ENCODE data around the gene ATF7IP2.

Gene ATF7IP2

DNA sequence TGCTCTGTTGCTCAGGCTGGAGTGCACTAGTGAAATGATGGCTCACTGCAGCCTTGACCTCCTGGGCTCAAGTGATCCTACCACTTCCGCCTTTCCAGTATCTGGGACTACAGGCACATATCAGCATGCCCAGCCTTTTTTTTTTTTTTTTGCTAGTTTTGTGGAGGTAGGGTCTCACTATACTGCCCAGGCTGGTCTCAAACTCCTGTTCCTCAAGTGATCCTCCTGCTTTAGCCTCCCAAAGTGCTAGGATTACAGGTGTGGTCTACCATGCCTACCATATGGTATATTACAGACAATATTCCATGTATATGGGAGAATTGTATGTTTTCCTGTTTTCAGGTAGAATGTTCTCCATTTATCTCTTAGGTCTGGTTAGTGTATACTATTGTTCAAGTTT is 12.3 kb upstream of the ATF7IP2 start:
- Histone ChIP-seq H2AFZ (ENCODE audit: low read length) (no peak overlapping the region), H3K79me2 (ENCODE audit: insufficient read depth, low read length) (no peaks in the 10 kb centered on the region), H3K9me3 (ENCODE audit: insufficient read depth, low read depth, low read length) (no peaks in the 10 kb centered on the region), H4K20me1 (ENCODE audit: insufficient read depth, low read length, poor library complexity, severe bottlenecking) (no peaks in the 10 kb centered on the region), H3K9me2 (replicated peaks; ENCODE audit: low read depth, low read length) (no peaks in the 10 kb centered on the region), H3K9ac (ENCODE audit: low read depth, low read length, poor library complexity, severe bottlenecking) (no peak overlapping the region), H3K4me3 (ENCODE audit: low read length, poor library complexity, severe bottlenecking) (no peak overlapping the region), H3K4me1 (ENCODE audit: insufficient read depth, low read length, poor library complexity, severe bottlenecking) (no peaks in the 10 kb centered on the region), H3K4me2 (ENCODE audit: low read depth, low read length, poor library complexity, severe bottlenecking) (no peak overlapping the region), H3F3A (ENCODE audit: low read depth) (no peaks in the 10 kb centered on the region), H3K36me3 (ENCODE audit: insufficient read depth, low read length) (no peaks in the 10 kb centered on the region), H3K27me3 (ENCODE audit: insufficient read depth, low read length, poor library complexity, severe bottlenecking) (no peaks in the 10 kb centered on the region)
- TF ChIP-seq EZH2phosphoT487 (IDR thresholded peaks at IDR 0.05; ENCODE audit: borderline replicate concordance) = no peak
- TF ChIP-seq, protein P1, sequence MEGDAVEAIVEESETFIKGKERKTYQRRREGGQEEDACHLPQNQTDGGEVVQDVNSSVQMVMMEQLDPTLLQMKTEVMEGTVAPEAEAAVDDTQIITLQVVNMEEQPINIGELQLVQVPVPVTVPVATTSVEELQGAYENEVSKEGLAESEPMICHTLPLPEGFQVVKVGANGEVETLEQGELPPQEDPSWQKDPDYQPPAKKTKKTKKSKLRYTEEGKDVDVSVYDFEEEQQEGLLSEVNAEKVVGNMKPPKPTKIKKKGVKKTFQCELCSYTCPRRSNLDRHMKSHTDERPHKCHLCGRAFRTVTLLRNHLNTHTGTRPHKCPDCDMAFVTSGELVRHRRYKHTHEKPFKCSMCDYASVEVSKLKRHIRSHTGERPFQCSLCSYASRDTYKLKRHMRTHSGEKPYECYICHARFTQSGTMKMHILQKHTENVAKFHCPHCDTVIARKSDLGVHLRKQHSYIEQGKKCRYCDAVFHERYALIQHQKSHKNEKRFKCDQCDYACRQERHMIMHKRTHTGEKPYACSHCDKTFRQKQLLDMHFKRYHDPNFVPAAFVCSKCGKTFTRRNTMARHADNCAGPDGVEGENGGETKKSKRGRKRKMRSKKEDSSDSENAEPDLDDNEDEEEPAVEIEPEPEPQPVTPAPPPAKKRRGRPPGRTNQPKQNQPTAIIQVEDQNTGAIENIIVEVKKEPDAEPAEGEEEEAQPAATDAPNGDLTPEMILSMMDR (conservative IDR thresholded peaks at IDR 0.05; ENCODE audit: low read length) = no peak

DNA sequence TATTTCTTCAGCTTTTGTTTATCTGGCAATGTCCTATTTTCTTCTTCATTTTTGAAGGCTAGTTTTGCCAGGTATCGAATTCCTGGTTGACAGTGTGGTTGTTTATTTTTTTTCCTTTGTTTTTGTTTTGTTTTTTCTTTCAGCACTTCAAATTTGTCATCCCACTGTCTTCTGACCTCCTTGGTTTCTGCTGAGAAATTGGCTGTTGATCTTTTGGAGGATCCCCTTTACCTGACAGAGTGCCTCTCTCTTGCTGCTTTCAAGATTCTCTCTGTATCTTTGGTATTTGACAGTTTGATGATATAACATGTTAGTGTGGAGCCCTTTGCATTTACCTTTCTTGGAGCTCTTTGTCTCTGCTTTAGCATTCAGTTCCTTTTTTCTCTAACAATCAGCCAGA is 9.6 kb upstream of the ATF7IP2 start:
- Histone ChIP-seq H3K36me3 (ENCODE audit: insufficient read depth, low read length) (no peaks in the 10 kb centered on the region), H2AFZ (ENCODE audit: low read length) (no peak overlapping the region), H3K4me1 (ENCODE audit: insufficient read depth, low read length, poor library complexity, severe bottlenecking) (no peaks in the 10 kb centered on the region), H4K20me1 (ENCODE audit: insufficient read depth, low read length, poor library complexity, severe bottlenecking) (no peaks in the 10 kb centered on the region), H3K4me2 (ENCODE audit: low read depth, low read length, poor library complexity, severe bottlenecking) (no peak overlapping the region), H3K9me3 (ENCODE audit: insufficient read depth, low read depth, low read length) (no peaks in the 10 kb centered on the region), H3K79me2 (ENCODE audit: insufficient read depth, low read length) (no peaks in the 10 kb centered on the region), H3F3A (ENCODE audit: low read depth) (no peaks in the 10 kb centered on the region), H3K27me3 (ENCODE audit: insufficient read depth, low read length, poor library complexity, severe bottlenecking) (no peaks in the 10 kb centered on the region), H3K9ac (ENCODE audit: low read depth, low read length, poor library complexity, severe bottlenecking) (no peak overlapping the region), H3K9me2 (replicated peaks; ENCODE audit: low read depth, low read length) (no peaks in the 10 kb centered on the region), H3K4me3 (ENCODE audit: low read length, poor library complexity, severe bottlenecking) (no peak overlapping the region)
- TF ChIP-seq EZH2phosphoT487 (IDR thresholded peaks at IDR 0.05; ENCODE audit: borderline replicate concordance) = no peak
- TF ChIP-seq, protein P1 (conservative IDR thresholded peaks at IDR 0.05; ENCODE audit: low read length) = no peak

DNA sequence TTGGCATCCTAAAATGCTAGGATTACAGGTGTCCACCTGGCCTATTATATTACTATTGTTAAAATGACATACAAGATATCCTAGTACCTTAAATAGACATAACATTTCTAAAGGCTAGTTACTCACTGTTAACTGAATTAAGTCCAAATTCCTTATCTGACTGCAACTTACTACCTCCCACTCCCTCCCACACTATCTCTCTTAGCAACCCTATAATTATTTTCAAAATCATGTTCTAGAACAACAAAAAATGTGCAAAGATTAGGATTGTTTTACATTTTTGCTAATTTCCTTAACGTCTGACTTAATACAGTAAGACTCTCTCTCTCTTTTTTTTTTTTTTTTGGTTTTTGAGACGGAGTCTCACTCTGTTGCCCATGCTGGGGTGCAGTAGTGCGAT is 2.2 kb upstream of the ATF7IP2 start:
- Histone ChIP-seq H3K9me2 (replicated peaks; ENCODE audit: low read depth, low read length) (no peaks in the 10 kb centered on the region), H3K27me3 (ENCODE audit: insufficient read depth, low read length, poor library complexity, severe bottlenecking) (no peaks in the 10 kb centered on the region), H3F3A (ENCODE audit: low read depth) (no peaks in the 10 kb centered on the region), H3K4me3 (ENCODE audit: low read length, poor library complexity, severe bottlenecking) (no peak overlapping the region), H2AFZ (ENCODE audit: low read length) (no peak overlapping the region), H3K79me2 (ENCODE audit: insufficient read depth, low read length) (peaks cover 23% of the 10 kb centered on the region), H3K4me2 (ENCODE audit: low read depth, low read length, poor library complexity, severe bottlenecking) (no peak overlapping the region), H3K9me3 (ENCODE audit: insufficient read depth, low read depth, low read length) (no peaks in the 10 kb centered on the region), H4K20me1 (ENCODE audit: insufficient read depth, low read length, poor library complexity, severe bottlenecking) (peaks cover 11% of the 10 kb centered on the region), H3K36me3 (ENCODE audit: insufficient read depth, low read length) (no peaks in the 10 kb centered on the region), H3K4me1 (ENCODE audit: insufficient read depth, low read length, poor library complexity, severe bottlenecking) (peaks cover 4% of the 10 kb centered on the region), H3K9ac (ENCODE audit: low read depth, low read length, poor library complexity, severe bottlenecking) (no peak overlapping the region)
- no peak for TF ChIP-seq EZH2phosphoT487 (IDR thresholded peaks at IDR 0.05; ENCODE audit: borderline replicate concordance)

DNA sequence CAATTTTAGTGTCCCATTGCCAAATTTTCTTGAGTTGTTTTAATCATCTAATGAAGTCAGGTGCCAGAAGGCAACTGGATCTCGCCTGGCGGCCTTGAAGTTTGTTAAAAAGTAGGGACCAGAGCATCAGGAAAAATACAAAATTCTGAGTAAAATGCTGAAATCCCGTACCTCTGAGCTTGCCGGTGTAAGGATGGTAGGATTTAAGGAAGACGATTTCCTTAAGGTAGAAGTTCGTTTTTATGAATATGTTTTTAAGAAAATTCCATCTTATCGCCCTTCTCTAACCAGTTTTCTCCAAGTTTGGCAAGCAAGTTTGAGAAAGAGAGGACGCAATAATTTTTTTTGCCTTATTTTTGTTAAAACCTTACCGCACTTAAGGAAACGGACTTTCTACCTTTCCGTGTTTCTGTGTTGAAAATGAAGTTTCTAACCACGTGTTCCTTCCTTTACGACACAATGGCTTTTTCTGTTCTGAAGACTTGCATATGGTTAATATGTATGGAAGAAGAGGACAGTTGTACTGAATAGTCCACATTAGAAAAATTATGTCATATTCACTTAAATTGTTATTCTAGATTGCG is 748 bp downstream of the ATF7IP2 start:
- Histone ChIP-seq H3K79me2 (ENCODE audit: insufficient read depth, low read length) (peaks cover 29% of the 10 kb centered on the region), H2AFZ (ENCODE audit: low read length) (peak overlapping the region; percentile 80), H3F3A (ENCODE audit: low read depth) (no peaks in the 10 kb centered on the region), H3K27me3 (ENCODE audit: insufficient read depth, low read length, poor library complexity, severe bottlenecking) (no peaks in the 10 kb centered on the region), H3K4me1 (ENCODE audit: insufficient read depth, low read length, poor library complexity, severe bottlenecking) (peaks cover 23% of the 10 kb centered on the region), H4K20me1 (ENCODE audit: insufficient read depth, low read length, poor library complexity, severe bottlenecking) (peaks cover 23% of the 10 kb centered on the region), H3K36me3 (ENCODE audit: insufficient read depth, low read length) (no peaks in the 10 kb centered on the region), H3K9me2 (replicated peaks; ENCODE audit: low read depth, low read length) (no peaks in the 10 kb centered on the region), H3K4me2 (ENCODE audit: low read depth, low read length, poor library complexity, severe bottlenecking) (peak overlapping the region; percentile 87), H3K9ac (ENCODE audit: low read depth, low read length, poor library complexity, severe bottlenecking) (peak overlapping the region; percentile 89), H3K9me3 (ENCODE audit: insufficient read depth, low read depth, low read length) (no peaks in the 10 kb centered on the region), H3K4me3 (ENCODE audit: low read length, poor library complexity, severe bottlenecking) (peak overlapping the region; percentile 84)
- no peak for TF ChIP-seq EZH2phosphoT487 (IDR thresholded peaks at IDR 0.05; ENCODE audit: borderline replicate concordance)
- TF ChIP-seq, protein P1 (conservative IDR thresholded peaks at IDR 0.05; ENCODE audit: low read length) = no peak

Data from Loucy (cell line).